NCI-H69 (cell line): Measurements from ENCODE around the gene SGSM1.

Experiments used
- DNase-seq: peaks from one replicate; lab custom pipeline; 2025; lab: John Stamatoyannopoulos, UW

SGSM1 gene

GRCh38 chr22:24805790-24806662, at the start of gene SGSM1:
SGSM1 (plus strand) TSS chr22:24806211; CDS start chr22:24806326, 115 bp downstream.
- peak; percentile 94 for DNase-seq

GRCh38 chr22:24758164-24758799, 47.7 kb upstream of the SGSM1 start:
- peak; percentile 79 for DNase-seq

GRCh38 chr22:24759765-24760164, 46.2 kb upstream of the SGSM1 start:
- no peak for DNase-seq

GRCh38 chr22:24760708-24761306, 45.2 kb upstream of the SGSM1 start:
- DNase-seq: no peak

GRCh38 chr22:24761888-24762675, 43.9 kb upstream of the SGSM1 start:
- DNase-seq: no peak

- peak; percentile 71 for DNase-seq
Measured at GRCh38 chr22:24763872-24764485, 42.0 kb upstream of the SGSM1 start.

- DNase-seq: no peak
Measured at GRCh38 chr22:24765166-24765565, 40.8 kb upstream of the SGSM1 start.

- peak; percentile 84 for DNase-seq
Measured at GRCh38 chr22:24768537-24769374, 37.3 kb upstream of the SGSM1 start.

GRCh38 chr22:24772493-24773220, 33.4 kb upstream of the SGSM1 start:
- DNase-seq: peak; percentile 55

- no peak for DNase-seq
Measured at GRCh38 chr22:24775769-24776492, 30.1 kb upstream of the SGSM1 start.

- DNase-seq: no peak
Measured at GRCh38 chr22:24776525-24776924, 29.5 kb upstream of the SGSM1 start.

- DNase-seq: no peak
Measured at GRCh38 chr22:24789516-24789915, 16.5 kb upstream of the SGSM1 start.

- DNase-seq: no peak
Measured at GRCh38 chr22:24791362-24791761, 14.6 kb upstream of the SGSM1 start.

- DNase-seq: no peak
Measured at GRCh38 chr22:24796056-24796455, 10.0 kb upstream of the SGSM1 start.

- no peak for DNase-seq
Measured at GRCh38 chr22:24796860-24797259, 9.2 kb upstream of the SGSM1 start.

GRCh38 chr22:24801901-24802465, 4.0 kb upstream of the SGSM1 start:
- DNase-seq: no peak

- peak; percentile 71 for DNase-seq
Measured at GRCh38 chr22:24803064-24803542, 2.9 kb upstream of the SGSM1 start.

GRCh38 chr22:24806663-24807001, 621 bp downstream of the SGSM1 start:
- DNase-seq: peak; percentile 36
